Hepatocyte (in vitro differentiated cells): ENCODE data around the gene AVPR2.

Experiments
- CTCF ChIP-seq: fragments of 200-600 bp; sonication (generic); IDR thresholded peaks from 2 replicates; pipeline ENCODE4 v1.5.1; 2016; ENCODE audit warnings: antibody characterized with exemption, mild to moderate bottlenecking; ENCODE audit not compliant: poor library complexity
- EZH2 ChIP-seq: fragments of 200-600 bp; sonication (generic); IDR thresholded peaks from 2 replicates; pipeline ENCODE4 v1.6.1; 2016; ENCODE audit warnings: antibody characterized with exemption, mild to moderate bottlenecking, borderline replicate concordance
- EZH2phosphoT487 ChIP-seq: fragments of 200-600 bp; sonication (generic); IDR thresholded peaks from one replicate; pipeline ENCODE4 v1.6.1; 2018; ENCODE audit warnings: antibody characterized with exemption, mild to moderate bottlenecking, low read depth, moderate library complexity; ENCODE audit not compliant: unreplicated experiment, severe bottlenecking

GRCh38 chrX:153955228-153955732, 50.8 kb downstream of the AVPR2 start:
- no peak for TF ChIP-seq CTCF
- no peak for TF ChIP-seq EZH2
- no peak for TF ChIP-seq EZH2phosphoT487
